HCT116 (cell line): ENCODE data around the gene GDPD5. TPM values are rescaled to one million over a fixed set of nuclear protein-coding genes. Genes with fewer than 3 reads are reported as not detected.

ENCODE experiments used
- ATAC-seq: fragments of 200-7000 bp; cut with Tn5 transposase; 2 replicates; pipeline ENCODE4 v1.9.1; 2020; ENCODE audit warnings: mild to moderate bottlenecking, moderate library complexity
- BruUV-seq: library from RNA; stranded (reverse); fragments of 400-500 nt; replicated peaks from 2 replicates; lab custom pipeline; 2021; lab: Mats Ljungman, UMichigan
- CTCF ChIA-PET: fragments of 300-600 bp; sonication (Branson Sonifier 250); formaldehyde crosslinking; loops from one replicate; lab custom pipeline; 2021; ENCODE audit warnings: antibody characterized with exemption; lab: Charles Lee
- POLR2A ChIA-PET: fragments of 300-600, 350-600 bp; sonication (Branson Sonifier 250); formaldehyde crosslinking; loops from one replicate; lab custom pipeline; 2021; ENCODE audit warnings: antibody characterized with exemption; lab: Charles Lee
- RAD21 ChIA-PET, 2 experiments: fragments of 300-600 bp; sonication (Branson Sonifier 250); formaldehyde crosslinking; loops; one replicate each; lab custom pipeline; 2023; ENCODE audit warnings: low total read pairs in 2 of 2; ENCODE audit not compliant: uncharacterized antibody in 2 of 2, unreplicated experiment in 2 of 2, low non-redundant PET in 1 of 2; lab: Charles Lee
- DNase-seq: peaks from one replicate; pipeline ENCODE4 v3.0.0-alpha.2; 2010; ENCODE audit warnings: low read depth, low spot score
- H2AFZ ChIP-seq: fragments of 200-600 bp; shearing (Covaris generic), sonication (generic); 2 replicates; pipeline ENCODE4 v1.6.1; 2017; ENCODE audit warnings: low read depth, mixed run types, mixed read lengths, antibody characterized with exemption, low read length; ENCODE audit not compliant: poor library complexity, severe bottlenecking
- H3K27ac ChIP-seq: 2 replicates; pipeline ENCODE4 v1.5.1; 2012; ENCODE audit warnings: low read depth, low read length
- H3K27me3 ChIP-seq: fragments of 200-600 bp; sonication (generic); 2 replicates; pipeline ENCODE4 v1.6.1; 2016; ENCODE audit warnings: mixed run types, low read length, mixed read lengths; ENCODE audit not compliant: insufficient read depth
- H3K36me3 ChIP-seq, 2 experiments: fragments of 200-500 bp in 1 of 2; fragments of 200-600 bp in 1 of 2; sonication (Bioruptor generic) in 1 of 2; sonication (generic) in 1 of 2; 2 replicates each; pipeline versions ENCODE4 v1.5.1 to v1.6.1; 2014 to 2016; ENCODE audit warnings: low read length in 2 of 2, inconsistent platforms in 1 of 2, mixed read lengths in 1 of 2, mixed run types in 1 of 2; ENCODE audit not compliant: insufficient read depth in 2 of 2, control insufficient read depth in 1 of 2
- H3K4me1 ChIP-seq, 2 experiments: fragments of 200-600 bp in 1 of 2; sonication (generic) in 1 of 2; 2 replicates each; pipeline versions ENCODE4 v1.5.1 to v1.6.1; 2012 to 2017; ENCODE audit warnings: low read length in 2 of 2, inconsistent platforms in 1 of 2, mild to moderate bottlenecking in 1 of 2, mixed read lengths in 1 of 2, mixed run types in 1 of 2, moderate library complexity in 1 of 2; ENCODE audit not compliant: insufficient read depth in 2 of 2, control insufficient read depth in 1 of 2
- H3K4me2 ChIP-seq: fragments of 200-600 bp; sonication (generic); 2 replicates; pipeline ENCODE4 v1.6.1; 2017; ENCODE audit warnings: mixed run types, low read length, mixed read lengths
- H3K4me3 ChIP-seq, 2 experiments: fragments of 200-600 bp in 1 of 2; sonication (generic) in 1 of 2; replicated peaks in 1 of 2; 2 replicates each; pipeline ENCODE4 v1.5.1; 2011 to 2016; ENCODE audit warnings: low read length in 2 of 2, control low read depth in 1 of 2, low read depth in 1 of 2, mild to moderate bottlenecking in 1 of 2, mixed read lengths in 1 of 2, mixed run types in 1 of 2
- H3K79me2 ChIP-seq: fragments of 200-600 bp; sonication (generic); 2 replicates; pipeline ENCODE4 v1.6.1; 2017; ENCODE audit warnings: mild to moderate bottlenecking, mixed run types, low read length, moderate library complexity, mixed read lengths; ENCODE audit not compliant: insufficient read depth
- H3K9ac ChIP-seq: fragments of 200-600 bp; sonication (generic); 2 replicates; pipeline ENCODE4 v1.6.1; 2016; ENCODE audit warnings: low read length, mixed read lengths
- H3K9me2 ChIP-seq: fragments of 200-600 bp; sonication (generic), shearing (Covaris generic); 2 replicates; pipeline ENCODE4 v1.6.1; 2017; ENCODE audit warnings: mixed run types, mild to moderate bottlenecking, moderate library complexity; ENCODE audit not compliant: insufficient read depth
- H3K9me3 ChIP-seq, 2 experiments: fragments of 200-500 bp in 1 of 2; fragments of 200-600 bp in 1 of 2; sonication (Bioruptor generic) in 1 of 2; sonication (generic) in 1 of 2; 2 replicates each; pipeline ENCODE4 v1.6.1; 2014 to 2017; ENCODE audit warnings: low read length in 2 of 2, mixed read lengths in 2 of 2, inconsistent platforms in 1 of 2, low read depth in 1 of 2, mild to moderate bottlenecking in 1 of 2, mixed run types in 1 of 2, moderate library complexity in 1 of 2; ENCODE audit not compliant: control insufficient read depth in 1 of 2, insufficient read depth in 1 of 2
- H4K20me1 ChIP-seq: fragments of 200-600 bp; sonication (generic), shearing (Covaris generic); 2 replicates; pipeline ENCODE4 v1.6.1; 2017; ENCODE audit warnings: mixed run types, mild to moderate bottlenecking, moderate library complexity; ENCODE audit not compliant: insufficient read depth
- ELF1 ChIP-seq: IDR thresholded peaks from 2 replicates; pipeline ENCODE4 v1.6.1; 2012; ENCODE audit warnings: low read depth, borderline replicate concordance
- POLR2A ChIP-seq: IDR thresholded peaks from 2 replicates; pipeline ENCODE4 v1.7.0; 2011; ENCODE audit warnings: borderline replicate concordance; ENCODE audit not compliant: insufficient read depth, insufficient read length; ENCODE audit errors: extremely low read depth
- POLR2AphosphoS5 ChIP-seq: IDR thresholded peaks from 2 replicates; pipeline ENCODE4 v1.6.1; 2011; ENCODE audit warnings: mild to moderate bottlenecking, low read depth, low read length, moderate library complexity
- RAD21 ChIP-seq: IDR thresholded peaks from 2 replicates; pipeline ENCODE4 v1.6.1; 2012; ENCODE audit warnings: low read depth, mild to moderate bottlenecking
- SIN3A ChIP-seq: IDR thresholded peaks from 2 replicates; pipeline ENCODE4 v1.6.1; 2012; ENCODE audit warnings: low read depth
- ZFX ChIP-seq: fragments of 450-650 bp; IDR thresholded peaks from 2 replicates; pipeline ENCODE4 v1.6.1; 2017
- intact Hi-C: fragments of 100-400 bp; cut with micrococcal nuclease; formaldehyde crosslinking; loops from 2 replicates; pipeline ENCODE4 v1.10.0; 2022
- total RNA-seq: library from RNA; stranded (reverse); gene quantifications from one replicate; pipeline ENCODE4 v1.2.1, GENCODE V29; 2021; ENCODE audit not compliant: unreplicated experiment
- TF ChIP-seq, protein P1 (sequence below): IDR thresholded peaks from 2 replicates; pipeline ENCODE4 v1.6.1; 2012
- TF ChIP-seq, protein P2 (sequence below): IDR thresholded peaks from 2 replicates; pipeline ENCODE4 v1.6.1; 2011; ENCODE audit warnings: mild to moderate bottlenecking, low read length, moderate library complexity; ENCODE audit not compliant: insufficient replicate concordance; ENCODE audit errors: extremely low read depth
- TF ChIP-seq, protein P3 (sequence below): IDR thresholded peaks from 2 replicates; pipeline ENCODE4 v1.6.1; 2012; ENCODE audit warnings: low read depth
- TF ChIP-seq, protein P4 (sequence below), 3 experiments: fragments of 200-600 bp in 1 of 3; sonication (generic) in 1 of 3; IDR thresholded peaks in 2 of 3; conservative IDR thresholded peaks in 1 of 3; 2 replicates each; pipeline ENCODE4 v1.5.1; 2012 to 2017; ENCODE audit warnings: low read depth in 2 of 3, low read length in 2 of 3, antibody characterized with exemption in 1 of 3, borderline replicate concordance in 1 of 3, control low read depth in 1 of 3, mild to moderate bottlenecking in 1 of 3, mixed read lengths in 1 of 3, mixed run types in 1 of 3, moderate library complexity in 1 of 3; ENCODE audit not compliant: insufficient read depth in 1 of 3

Gene GDPD5
- total RNA-seq, 1 experiment from 2014 or later: 27.5 TPM

DNA sequence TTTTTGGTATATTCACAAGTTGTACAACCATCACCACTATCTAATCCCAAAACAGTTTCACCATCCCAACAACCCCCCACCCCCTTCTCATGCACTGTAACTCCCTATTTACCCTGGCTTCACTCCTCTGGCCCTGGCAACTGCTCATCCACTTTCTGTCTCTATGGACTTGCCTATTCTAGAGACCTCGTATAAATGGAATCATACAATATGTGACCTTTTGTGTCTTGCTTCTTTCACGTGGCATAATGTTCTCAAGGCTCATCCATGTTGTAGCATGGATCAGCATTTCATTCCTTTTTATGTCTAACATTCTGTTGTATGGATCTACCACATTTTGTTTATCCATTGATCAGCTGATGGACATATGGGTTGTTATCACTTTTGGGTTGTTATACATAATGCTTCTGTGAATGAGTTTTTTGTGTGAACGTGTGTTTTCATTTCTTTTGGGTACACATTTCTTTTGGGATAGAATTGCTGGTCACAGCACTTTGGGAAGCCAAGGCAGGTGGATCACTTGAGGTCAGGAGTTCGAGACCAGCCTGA, 46.1 kb downstream of the GDPD5 start:
- BruUV-seq: no TSS peak
- RAD21 ChIA-PET: no interaction called here
- Histone ChIP-seq H2AFZ (no peak overlapping the region), H3K27ac (no peak overlapping the region), H3K27me3 (no peaks in the 10 kb centered on the region), H3K9ac (no peak overlapping the region), H4K20me1 (no peaks in the 10 kb centered on the region), H3K36me3 (no peaks in the 10 kb centered on the region), H3K4me2 (no peak overlapping the region), H3K9me3 (no peaks in the 10 kb centered on the region), H3K4me1 (peaks cover 0 to 16% of the 10 kb centered on the region in 2 experiments; a peak in 2 of 4 replicates), H3K9me2 (no peaks in the 10 kb centered on the region), H3K4me3 (no peak overlapping the region), H3K79me2 (no peaks in the 10 kb centered on the region)
- no peak for ATAC-seq
- no peak for DNase-seq
- intact Hi-C loops: no loop called here
- POLR2A ChIA-PET: no interaction called here
- CTCF ChIA-PET: no interaction called here
- no peak for TF ChIP-seq POLR2AphosphoS5
- TF ChIP-seq POLR2A: no peak
- TF ChIP-seq, protein P1, sequence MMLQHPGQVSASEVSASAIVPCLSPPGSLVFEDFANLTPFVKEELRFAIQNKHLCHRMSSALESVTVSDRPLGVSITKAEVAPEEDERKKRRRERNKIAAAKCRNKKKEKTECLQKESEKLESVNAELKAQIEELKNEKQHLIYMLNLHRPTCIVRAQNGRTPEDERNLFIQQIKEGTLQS: no peak
- TF ChIP-seq ZFX: no peak
- TF ChIP-seq, protein P2, sequence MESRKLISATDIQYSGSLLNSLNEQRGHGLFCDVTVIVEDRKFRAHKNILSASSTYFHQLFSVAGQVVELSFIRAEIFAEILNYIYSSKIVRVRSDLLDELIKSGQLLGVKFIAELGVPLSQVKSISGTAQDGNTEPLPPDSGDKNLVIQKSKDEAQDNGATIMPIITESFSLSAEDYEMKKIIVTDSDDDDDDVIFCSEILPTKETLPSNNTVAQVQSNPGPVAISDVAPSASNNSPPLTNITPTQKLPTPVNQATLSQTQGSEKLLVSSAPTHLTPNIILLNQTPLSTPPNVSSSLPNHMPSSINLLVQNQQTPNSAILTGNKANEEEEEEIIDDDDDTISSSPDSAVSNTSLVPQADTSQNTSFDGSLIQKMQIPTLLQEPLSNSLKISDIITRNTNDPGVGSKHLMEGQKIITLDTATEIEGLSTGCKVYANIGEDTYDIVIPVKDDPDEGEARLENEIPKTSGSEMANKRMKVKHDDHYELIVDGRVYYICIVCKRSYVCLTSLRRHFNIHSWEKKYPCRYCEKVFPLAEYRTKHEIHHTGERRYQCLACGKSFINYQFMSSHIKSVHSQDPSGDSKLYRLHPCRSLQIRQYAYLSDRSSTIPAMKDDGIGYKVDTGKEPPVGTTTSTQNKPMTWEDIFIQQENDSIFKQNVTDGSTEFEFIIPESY: no peak

DNA sequence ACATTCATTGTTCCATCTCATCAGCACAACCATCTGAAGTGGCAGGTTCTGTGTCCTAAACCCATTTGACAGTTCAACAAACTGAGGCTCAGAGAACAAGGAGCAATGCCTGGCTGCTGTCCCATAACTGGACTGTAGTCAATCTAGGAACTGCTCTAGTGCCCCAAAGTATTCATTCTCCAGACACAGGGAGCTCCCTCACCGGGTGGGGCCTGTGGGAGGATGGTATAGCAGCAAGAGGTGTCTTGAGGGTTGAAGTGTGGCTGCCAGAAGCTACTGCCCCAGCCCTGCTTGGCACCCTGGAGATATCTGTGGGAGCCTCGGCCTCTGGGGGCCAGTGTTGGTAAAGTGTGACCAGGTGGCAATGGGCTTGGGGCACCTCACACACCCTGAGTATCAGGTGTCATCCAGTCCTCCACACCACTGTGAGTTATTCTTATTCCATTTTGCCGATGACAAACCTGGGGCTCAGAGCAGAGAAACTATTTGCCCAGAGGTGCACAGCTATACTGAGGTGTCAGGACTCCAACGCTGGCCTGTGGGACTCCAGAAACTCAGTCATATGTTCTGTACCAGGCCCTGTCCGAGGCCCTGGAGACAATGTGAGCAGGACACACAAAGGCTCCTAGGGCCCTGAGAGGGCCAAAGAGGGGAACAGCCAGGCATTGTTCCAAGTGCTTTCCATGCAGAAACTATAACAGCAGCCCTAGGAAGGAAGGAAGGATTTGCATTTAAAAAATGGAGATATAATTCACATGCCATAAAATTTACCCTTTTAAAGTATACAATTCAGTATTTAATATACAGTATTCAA, 46.8 kb downstream of the GDPD5 start:
- Histone ChIP-seq H3K27ac (no peak overlapping the region), H3K79me2 (no peaks in the 10 kb centered on the region), H3K9me3 (no peaks in the 10 kb centered on the region), H3K27me3 (no peaks in the 10 kb centered on the region), H3K4me3 (no peak overlapping the region), H3K4me1 (peaks cover 0 to 20% of the 10 kb centered on the region in 2 experiments; a peak in 2 of 4 replicates), H3K4me2 (no peak overlapping the region), H4K20me1 (no peaks in the 10 kb centered on the region), H3K9me2 (no peaks in the 10 kb centered on the region), H3K9ac (no peak overlapping the region), H2AFZ (no peak overlapping the region), H3K36me3 (no peaks in the 10 kb centered on the region)
- intact Hi-C loops: no loop called here
- ATAC-seq (no peak), DNase-seq (no peak)
- RAD21 ChIA-PET: no interaction called here
- no TSS peak for BruUV-seq
- POLR2A ChIA-PET: no interaction called here
- CTCF ChIA-PET: no interaction called here
- TF ChIP-seq SIN3A: no peak
- TF ChIP-seq RAD21: no peak
- TF ChIP-seq ELF1: no peak
- TF ChIP-seq, protein P3, sequence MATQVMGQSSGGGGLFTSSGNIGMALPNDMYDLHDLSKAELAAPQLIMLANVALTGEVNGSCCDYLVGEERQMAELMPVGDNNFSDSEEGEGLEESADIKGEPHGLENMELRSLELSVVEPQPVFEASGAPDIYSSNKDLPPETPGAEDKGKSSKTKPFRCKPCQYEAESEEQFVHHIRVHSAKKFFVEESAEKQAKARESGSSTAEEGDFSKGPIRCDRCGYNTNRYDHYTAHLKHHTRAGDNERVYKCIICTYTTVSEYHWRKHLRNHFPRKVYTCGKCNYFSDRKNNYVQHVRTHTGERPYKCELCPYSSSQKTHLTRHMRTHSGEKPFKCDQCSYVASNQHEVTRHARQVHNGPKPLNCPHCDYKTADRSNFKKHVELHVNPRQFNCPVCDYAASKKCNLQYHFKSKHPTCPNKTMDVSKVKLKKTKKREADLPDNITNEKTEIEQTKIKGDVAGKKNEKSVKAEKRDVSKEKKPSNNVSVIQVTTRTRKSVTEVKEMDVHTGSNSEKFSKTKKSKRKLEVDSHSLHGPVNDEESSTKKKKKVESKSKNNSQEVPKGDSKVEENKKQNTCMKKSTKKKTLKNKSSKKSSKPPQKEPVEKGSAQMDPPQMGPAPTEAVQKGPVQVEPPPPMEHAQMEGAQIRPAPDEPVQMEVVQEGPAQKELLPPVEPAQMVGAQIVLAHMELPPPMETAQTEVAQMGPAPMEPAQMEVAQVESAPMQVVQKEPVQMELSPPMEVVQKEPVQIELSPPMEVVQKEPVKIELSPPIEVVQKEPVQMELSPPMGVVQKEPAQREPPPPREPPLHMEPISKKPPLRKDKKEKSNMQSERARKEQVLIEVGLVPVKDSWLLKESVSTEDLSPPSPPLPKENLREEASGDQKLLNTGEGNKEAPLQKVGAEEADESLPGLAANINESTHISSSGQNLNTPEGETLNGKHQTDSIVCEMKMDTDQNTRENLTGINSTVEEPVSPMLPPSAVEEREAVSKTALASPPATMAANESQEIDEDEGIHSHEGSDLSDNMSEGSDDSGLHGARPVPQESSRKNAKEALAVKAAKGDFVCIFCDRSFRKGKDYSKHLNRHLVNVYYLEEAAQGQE: no peak
- TF ChIP-seq, protein P4, sequence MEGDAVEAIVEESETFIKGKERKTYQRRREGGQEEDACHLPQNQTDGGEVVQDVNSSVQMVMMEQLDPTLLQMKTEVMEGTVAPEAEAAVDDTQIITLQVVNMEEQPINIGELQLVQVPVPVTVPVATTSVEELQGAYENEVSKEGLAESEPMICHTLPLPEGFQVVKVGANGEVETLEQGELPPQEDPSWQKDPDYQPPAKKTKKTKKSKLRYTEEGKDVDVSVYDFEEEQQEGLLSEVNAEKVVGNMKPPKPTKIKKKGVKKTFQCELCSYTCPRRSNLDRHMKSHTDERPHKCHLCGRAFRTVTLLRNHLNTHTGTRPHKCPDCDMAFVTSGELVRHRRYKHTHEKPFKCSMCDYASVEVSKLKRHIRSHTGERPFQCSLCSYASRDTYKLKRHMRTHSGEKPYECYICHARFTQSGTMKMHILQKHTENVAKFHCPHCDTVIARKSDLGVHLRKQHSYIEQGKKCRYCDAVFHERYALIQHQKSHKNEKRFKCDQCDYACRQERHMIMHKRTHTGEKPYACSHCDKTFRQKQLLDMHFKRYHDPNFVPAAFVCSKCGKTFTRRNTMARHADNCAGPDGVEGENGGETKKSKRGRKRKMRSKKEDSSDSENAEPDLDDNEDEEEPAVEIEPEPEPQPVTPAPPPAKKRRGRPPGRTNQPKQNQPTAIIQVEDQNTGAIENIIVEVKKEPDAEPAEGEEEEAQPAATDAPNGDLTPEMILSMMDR (IDR thresholded peaks at IDR 0.05 in 2 of 3, conservative IDR thresholded peaks at IDR 0.05 in 1 of 3; ENCODE audit: borderline replicate concordance in 1 of 3, insufficient read depth in 1 of 3, low read depth in 2 of 3, low read length in 2 of 3): no peak
- no peak for TF ChIP-seq POLR2A
